HepG2 (cell line): ENCODE measurements around the gene GLRX2. TPM values are rescaled to one million over a fixed set of nuclear protein-coding genes. Genes with fewer than 3 reads are reported as not detected.

Experiments
- AGO2 ChIP-seq: fragments of 200-400 bp; formaldehyde crosslinking; optimal IDR thresholded peaks from 2 replicates; pipeline ENCODE3; 2017; ENCODE audit warnings: mild to moderate bottlenecking, low read depth, low read length, moderate library complexity
- EEA1 ChIP-seq: sonication (generic); formaldehyde crosslinking; IDR thresholded peaks from 2 replicates; pipeline ENCODE4 v1.5.1; 2020; ENCODE audit warnings: mild to moderate bottlenecking, missing genetic modification reagents, borderline replicate concordance
- FOSL2 ChIP-seq: sonication (generic); formaldehyde crosslinking; IDR thresholded peaks from 2 replicates; pipeline ENCODE4 v1.4.0; 2020; ENCODE audit warnings: missing genetic modification reagents
- IKZF4 ChIP-seq: sonication (generic); formaldehyde crosslinking; IDR thresholded peaks from 2 replicates; pipeline ENCODE4 v1.5.1; 2020; ENCODE audit warnings: borderline replicate concordance, mild to moderate bottlenecking, low read depth, missing genetic modification reagents; ENCODE audit errors: not compliant biosample characterization
- ISL2 ChIP-seq: sonication (generic); formaldehyde crosslinking; IDR thresholded peaks from 2 replicates; pipeline ENCODE4 v1.5.0; 2020; ENCODE audit warnings: missing genetic modification reagents
- KAT7 ChIP-seq: IDR thresholded peaks from 2 replicates; pipeline ENCODE4 v1.6.1; 2018; ENCODE audit warnings: borderline replicate concordance, missing compliant biosample characterization
- KDM5B ChIP-seq: sonication (generic); formaldehyde crosslinking; IDR thresholded peaks from 2 replicates; pipeline ENCODE4 v1.4.0; 2020; ENCODE audit warnings: missing genetic modification reagents, mild to moderate bottlenecking, borderline replicate concordance
- MED13 ChIP-seq: sonication (generic); formaldehyde crosslinking; IDR thresholded peaks from 2 replicates; pipeline ENCODE4 v1.5.0; 2020; ENCODE audit warnings: missing genetic modification reagents
- POLR2G ChIP-seq: fragments of 200-400 bp; formaldehyde crosslinking; IDR thresholded peaks from 2 replicates; pipeline ENCODE4 v1.6.1; 2018; ENCODE audit warnings: mild to moderate bottlenecking, low read depth, low read length, moderate library complexity
- RXRB ChIP-seq: IDR thresholded peaks from 2 replicates; pipeline ENCODE4 v1.6.1; 2016; ENCODE audit warnings: borderline replicate concordance, missing genetic modification reagents, missing compliant biosample characterization
- ZC3H4 ChIP-seq: sonication (generic); formaldehyde crosslinking; IDR thresholded peaks from 2 replicates; pipeline ENCODE4 v1.4.0; 2020; ENCODE audit warnings: missing genetic modification reagents, borderline replicate concordance
- ZNF101 ChIP-seq: sonication (generic); formaldehyde crosslinking; IDR thresholded peaks from 2 replicates; pipeline ENCODE4 v1.4.0; 2020; ENCODE audit warnings: mild to moderate bottlenecking, low read depth, missing genetic modification reagents, borderline replicate concordance
- polyA plus RNA-seq, 8 experiments: library from polyadenylated mRNA; depleted of rRNA in 3 of 8; stranded (reverse) in 7 of 8; unstranded in 1 of 8; fragments of >200 nt; fragmentation: Illumina TruSeq in 4 of 8; extraction: Trizol in 4 of 8; gene quantifications; 2 replicates each; pipeline versions ENCODE4 v1.2.1 to v1.2.3, GENCODE V29; 2011 to 2016; ENCODE audit warnings: low read depth in 4 of 8, missing spikeins in 1 of 8, mixed read lengths in 1 of 8; ENCODE audit not compliant: insufficient read depth in 1 of 8
- total RNA-seq, 5 experiments: library from RNA; depleted of rRNA; stranded (reverse); fragments of >200 nt; fragmentation: Illumina TruSeq; extraction: Trizol; gene quantifications; 2 replicates each; pipeline ENCODE4 v1.2.3, GENCODE V29; 2016; ENCODE audit warnings: low read depth in 1 of 5
- TF ChIP-seq, protein P1 (sequence below): sonication (generic); formaldehyde crosslinking; IDR thresholded peaks from 2 replicates; pipeline ENCODE4 v1.8.0; 2022; ENCODE audit warnings: missing genetic modification reagents, mild to moderate bottlenecking, borderline replicate concordance
- TF ChIP-seq, protein P2 (sequence below): IDR thresholded peaks from 2 replicates; pipeline ENCODE4 v1.4.0; 2020; ENCODE audit warnings: mild to moderate bottlenecking, missing genetic modification reagents
- TF ChIP-seq, protein P3 (sequence below), 2 experiments: sonication (generic) in 1 of 2; formaldehyde crosslinking in 1 of 2; IDR thresholded peaks; 2 replicates each; pipeline versions ENCODE4 v1.6.1 to v1.9.0; 2014 to 2022; ENCODE audit warnings: antibody characterized with exemption in 1 of 2, borderline replicate concordance in 1 of 2, inconsistent platforms in 1 of 2, low read depth in 1 of 2, missing genetic modification reagents in 1 of 2
- TF ChIP-seq, protein P4 (sequence below): sonication (generic); formaldehyde crosslinking; IDR thresholded peaks from 2 replicates; pipeline ENCODE4 v1.4.0; 2020; ENCODE audit warnings: mild to moderate bottlenecking, missing genetic modification reagents

The GLRX2 gene
- total and polyA plus RNA-seq, 2 of the 13 experiments (the other 11 are each of a cell fraction or from before 2014, with no cell fraction given): 11.9 to 39.0 TPM

DNA sequence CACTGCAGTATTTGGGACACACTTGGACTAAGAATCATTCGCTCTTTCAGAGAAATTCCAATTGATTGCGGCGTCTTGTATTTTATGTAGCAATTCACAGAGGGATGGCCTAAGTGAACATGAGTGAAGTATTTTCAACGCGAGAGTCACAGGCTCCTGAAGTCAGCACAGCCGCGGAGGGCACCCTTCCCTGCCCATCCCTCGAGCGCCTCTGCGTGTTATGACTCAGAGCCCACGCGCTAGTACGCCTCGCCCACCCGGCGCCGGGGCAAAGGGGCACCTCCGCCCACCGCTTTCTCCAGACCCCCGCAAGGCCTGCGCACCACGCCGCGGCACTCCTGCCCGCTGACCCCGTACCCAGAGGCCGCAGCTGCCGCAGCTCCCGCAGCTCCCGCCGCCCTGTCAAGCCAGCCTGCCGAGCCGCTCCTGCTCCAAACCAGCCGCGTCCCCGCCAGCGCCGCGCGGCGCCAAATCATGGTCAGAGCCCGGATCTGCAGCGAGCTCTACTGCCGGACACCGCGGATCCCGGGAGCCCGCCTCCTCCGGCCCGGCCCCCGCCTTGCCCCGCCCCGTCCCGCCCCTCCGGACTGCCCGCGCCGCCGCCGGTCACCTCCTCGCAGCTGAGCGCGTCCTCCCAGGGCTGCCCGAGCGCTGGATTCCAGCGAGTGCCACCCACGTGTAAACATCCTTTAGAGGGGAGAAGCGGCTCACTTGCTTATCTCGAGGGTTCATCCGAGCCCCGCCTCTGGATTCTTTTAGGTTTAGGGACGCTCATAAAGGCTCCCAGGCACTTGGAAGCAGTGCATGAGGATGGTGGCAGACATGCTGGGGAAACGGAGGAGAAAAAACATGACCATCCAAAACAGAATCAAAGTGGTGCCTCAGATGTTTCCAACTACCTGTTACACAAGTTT, at the start of gene GLRX2 (continued):
- TF ChIP-seq, protein P1, sequence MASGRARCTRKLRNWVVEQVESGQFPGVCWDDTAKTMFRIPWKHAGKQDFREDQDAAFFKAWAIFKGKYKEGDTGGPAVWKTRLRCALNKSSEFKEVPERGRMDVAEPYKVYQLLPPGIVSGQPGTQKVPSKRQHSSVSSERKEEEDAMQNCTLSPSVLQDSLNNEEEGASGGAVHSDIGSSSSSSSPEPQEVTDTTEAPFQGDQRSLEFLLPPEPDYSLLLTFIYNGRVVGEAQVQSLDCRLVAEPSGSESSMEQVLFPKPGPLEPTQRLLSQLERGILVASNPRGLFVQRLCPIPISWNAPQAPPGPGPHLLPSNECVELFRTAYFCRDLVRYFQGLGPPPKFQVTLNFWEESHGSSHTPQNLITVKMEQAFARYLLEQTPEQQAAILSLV (CRISPR knock-in tag): peak; percentile 69
- peak; percentile 77; the same call in 1 of the 2 replicates for TF ChIP-seq KDM5B (CRISPR knock-in tag)
- peak; percentile 83 for TF ChIP-seq FOSL2 (CRISPR knock-in tag)
- no peak for TF ChIP-seq ZC3H4 (CRISPR knock-in tag)
- TF ChIP-seq, protein P2, sequence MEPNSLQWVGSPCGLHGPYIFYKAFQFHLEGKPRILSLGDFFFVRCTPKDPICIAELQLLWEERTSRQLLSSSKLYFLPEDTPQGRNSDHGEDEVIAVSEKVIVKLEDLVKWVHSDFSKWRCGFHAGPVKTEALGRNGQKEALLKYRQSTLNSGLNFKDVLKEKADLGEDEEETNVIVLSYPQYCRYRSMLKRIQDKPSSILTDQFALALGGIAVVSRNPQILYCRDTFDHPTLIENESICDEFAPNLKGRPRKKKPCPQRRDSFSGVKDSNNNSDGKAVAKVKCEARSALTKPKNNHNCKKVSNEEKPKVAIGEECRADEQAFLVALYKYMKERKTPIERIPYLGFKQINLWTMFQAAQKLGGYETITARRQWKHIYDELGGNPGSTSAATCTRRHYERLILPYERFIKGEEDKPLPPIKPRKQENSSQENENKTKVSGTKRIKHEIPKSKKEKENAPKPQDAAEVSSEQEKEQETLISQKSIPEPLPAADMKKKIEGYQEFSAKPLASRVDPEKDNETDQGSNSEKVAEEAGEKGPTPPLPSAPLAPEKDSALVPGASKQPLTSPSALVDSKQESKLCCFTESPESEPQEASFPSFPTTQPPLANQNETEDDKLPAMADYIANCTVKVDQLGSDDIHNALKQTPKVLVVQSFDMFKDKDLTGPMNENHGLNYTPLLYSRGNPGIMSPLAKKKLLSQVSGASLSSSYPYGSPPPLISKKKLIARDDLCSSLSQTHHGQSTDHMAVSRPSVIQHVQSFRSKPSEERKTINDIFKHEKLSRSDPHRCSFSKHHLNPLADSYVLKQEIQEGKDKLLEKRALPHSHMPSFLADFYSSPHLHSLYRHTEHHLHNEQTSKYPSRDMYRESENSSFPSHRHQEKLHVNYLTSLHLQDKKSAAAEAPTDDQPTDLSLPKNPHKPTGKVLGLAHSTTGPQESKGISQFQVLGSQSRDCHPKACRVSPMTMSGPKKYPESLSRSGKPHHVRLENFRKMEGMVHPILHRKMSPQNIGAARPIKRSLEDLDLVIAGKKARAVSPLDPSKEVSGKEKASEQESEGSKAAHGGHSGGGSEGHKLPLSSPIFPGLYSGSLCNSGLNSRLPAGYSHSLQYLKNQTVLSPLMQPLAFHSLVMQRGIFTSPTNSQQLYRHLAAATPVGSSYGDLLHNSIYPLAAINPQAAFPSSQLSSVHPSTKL (CRISPR knock-in tag): peak; percentile 74
- TF ChIP-seq, protein P3, sequence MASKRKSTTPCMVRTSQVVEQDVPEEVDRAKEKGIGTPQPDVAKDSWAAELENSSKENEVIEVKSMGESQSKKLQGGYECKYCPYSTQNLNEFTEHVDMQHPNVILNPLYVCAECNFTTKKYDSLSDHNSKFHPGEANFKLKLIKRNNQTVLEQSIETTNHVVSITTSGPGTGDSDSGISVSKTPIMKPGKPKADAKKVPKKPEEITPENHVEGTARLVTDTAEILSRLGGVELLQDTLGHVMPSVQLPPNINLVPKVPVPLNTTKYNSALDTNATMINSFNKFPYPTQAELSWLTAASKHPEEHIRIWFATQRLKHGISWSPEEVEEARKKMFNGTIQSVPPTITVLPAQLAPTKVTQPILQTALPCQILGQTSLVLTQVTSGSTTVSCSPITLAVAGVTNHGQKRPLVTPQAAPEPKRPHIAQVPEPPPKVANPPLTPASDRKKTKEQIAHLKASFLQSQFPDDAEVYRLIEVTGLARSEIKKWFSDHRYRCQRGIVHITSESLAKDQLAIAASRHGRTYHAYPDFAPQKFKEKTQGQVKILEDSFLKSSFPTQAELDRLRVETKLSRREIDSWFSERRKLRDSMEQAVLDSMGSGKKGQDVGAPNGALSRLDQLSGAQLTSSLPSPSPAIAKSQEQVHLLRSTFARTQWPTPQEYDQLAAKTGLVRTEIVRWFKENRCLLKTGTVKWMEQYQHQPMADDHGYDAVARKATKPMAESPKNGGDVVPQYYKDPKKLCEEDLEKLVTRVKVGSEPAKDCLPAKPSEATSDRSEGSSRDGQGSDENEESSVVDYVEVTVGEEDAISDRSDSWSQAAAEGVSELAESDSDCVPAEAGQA (IDR thresholded peaks at IDR 0.05; ENCODE audit: low read depth): no peak
- TF ChIP-seq, protein P3 (CRISPR knock-in tag; IDR thresholded peaks at IDR 0.05; ENCODE audit: borderline replicate concordance): no peak
- TF ChIP-seq IKZF4: peak; percentile 32
- TF ChIP-seq KAT7 (CRISPR knock-in tag): peak; percentile 90
- peak; percentile 32 for TF ChIP-seq AGO2
- 0 out of 2 replicates have a peak, but pooled peaks have one; percentile 56 for TF ChIP-seq EEA1 (CRISPR knock-in tag)
- TF ChIP-seq RXRB (CRISPR knock-in tag): peak; percentile 62; the same call in 1 of the 2 replicates
- TF ChIP-seq ISL2 (CRISPR knock-in tag): peak; percentile 12; the same call in 1 of the 2 replicates
- peak; percentile 82 for TF ChIP-seq POLR2G
- TF ChIP-seq ZNF101 (CRISPR knock-in tag): no peak
- TF ChIP-seq, protein P4, sequence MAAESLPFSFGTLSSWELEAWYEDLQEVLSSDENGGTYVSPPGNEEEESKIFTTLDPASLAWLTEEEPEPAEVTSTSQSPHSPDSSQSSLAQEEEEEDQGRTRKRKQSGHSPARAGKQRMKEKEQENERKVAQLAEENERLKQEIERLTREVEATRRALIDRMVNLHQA (CRISPR knock-in tag): no peak
- peak; percentile 57; the same call in 1 of the 2 replicates for TF ChIP-seq MED13 (CRISPR knock-in tag)
